ENCODE data around the gene CA10. TPM values are rescaled to one million over a fixed set of nuclear protein-coding genes. Genes with fewer than 3 reads are reported as not detected.

Gene CA10
- total and polyA plus RNA-seq, 2 experiments from 2014 or later: 0.33 TPM; not detected in 1

DNA sequence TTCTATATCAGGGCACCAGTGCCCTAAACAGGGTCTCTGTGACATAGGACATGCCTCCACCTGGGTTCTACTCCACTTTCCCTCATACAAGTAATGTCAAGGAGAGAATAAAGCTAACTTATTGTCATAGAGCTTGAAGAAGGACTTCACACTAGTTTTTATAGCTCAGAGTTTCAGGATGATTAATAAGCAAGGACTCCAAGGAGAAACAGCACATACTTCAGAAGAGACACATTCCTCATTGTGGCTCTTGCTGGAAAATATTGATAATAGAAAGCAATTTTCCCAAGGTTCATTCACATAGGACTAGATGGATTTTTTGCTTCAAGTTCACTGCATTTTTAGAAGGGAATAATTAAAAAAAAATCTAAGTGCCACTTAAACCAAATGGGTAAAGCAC is 133.3 kb downstream of the CA10 start:
- no peaks in the 10 kb centered on the region for H3K9me3 ChIP-seq (ENCODE audit: low read depth)
- H3K4me2 ChIP-seq: no peak overlapping the region
- no peak overlapping the region for H3K4me3 ChIP-seq
- no peaks in the 10 kb centered on the region for H3K27me3 ChIP-seq
- no peaks in the 10 kb centered on the region for H3K79me2 ChIP-seq
- no peak overlapping the region for H2AFZ ChIP-seq
- no peaks in the 10 kb centered on the region for H3K36me3 ChIP-seq (replicated peaks; ENCODE audit: insufficient read depth, low read depth)
- no peak for DNase-seq (ENCODE audit: low spot score)
- H3K4me1 ChIP-seq (ENCODE audit: insufficient read depth): no peaks in the 10 kb centered on the region
- no peak overlapping the region for H3K27ac ChIP-seq
- TF ChIP-seq EZH2 (IDR thresholded peaks at IDR 0.05; ENCODE audit: borderline replicate concordance): no peak
- no peak for TF ChIP-seq EZH2phosphoT487 (IDR thresholded peaks at IDR 0.05; ENCODE audit: low read depth, severe bottlenecking, unreplicated experiment)
- TF ChIP-seq, protein P1, sequence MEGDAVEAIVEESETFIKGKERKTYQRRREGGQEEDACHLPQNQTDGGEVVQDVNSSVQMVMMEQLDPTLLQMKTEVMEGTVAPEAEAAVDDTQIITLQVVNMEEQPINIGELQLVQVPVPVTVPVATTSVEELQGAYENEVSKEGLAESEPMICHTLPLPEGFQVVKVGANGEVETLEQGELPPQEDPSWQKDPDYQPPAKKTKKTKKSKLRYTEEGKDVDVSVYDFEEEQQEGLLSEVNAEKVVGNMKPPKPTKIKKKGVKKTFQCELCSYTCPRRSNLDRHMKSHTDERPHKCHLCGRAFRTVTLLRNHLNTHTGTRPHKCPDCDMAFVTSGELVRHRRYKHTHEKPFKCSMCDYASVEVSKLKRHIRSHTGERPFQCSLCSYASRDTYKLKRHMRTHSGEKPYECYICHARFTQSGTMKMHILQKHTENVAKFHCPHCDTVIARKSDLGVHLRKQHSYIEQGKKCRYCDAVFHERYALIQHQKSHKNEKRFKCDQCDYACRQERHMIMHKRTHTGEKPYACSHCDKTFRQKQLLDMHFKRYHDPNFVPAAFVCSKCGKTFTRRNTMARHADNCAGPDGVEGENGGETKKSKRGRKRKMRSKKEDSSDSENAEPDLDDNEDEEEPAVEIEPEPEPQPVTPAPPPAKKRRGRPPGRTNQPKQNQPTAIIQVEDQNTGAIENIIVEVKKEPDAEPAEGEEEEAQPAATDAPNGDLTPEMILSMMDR (IDR thresholded peaks at IDR 0.05; ENCODE audit: poor library complexity): no peak
- no peaks in the 10 kb centered on the region for H3K9me2 ChIP-seq (replicated peaks; ENCODE audit: insufficient read depth)
- H4K20me1 ChIP-seq (ENCODE audit: insufficient read depth, poor library complexity, severe bottlenecking): no peaks in the 10 kb centered on the region

DNA sequence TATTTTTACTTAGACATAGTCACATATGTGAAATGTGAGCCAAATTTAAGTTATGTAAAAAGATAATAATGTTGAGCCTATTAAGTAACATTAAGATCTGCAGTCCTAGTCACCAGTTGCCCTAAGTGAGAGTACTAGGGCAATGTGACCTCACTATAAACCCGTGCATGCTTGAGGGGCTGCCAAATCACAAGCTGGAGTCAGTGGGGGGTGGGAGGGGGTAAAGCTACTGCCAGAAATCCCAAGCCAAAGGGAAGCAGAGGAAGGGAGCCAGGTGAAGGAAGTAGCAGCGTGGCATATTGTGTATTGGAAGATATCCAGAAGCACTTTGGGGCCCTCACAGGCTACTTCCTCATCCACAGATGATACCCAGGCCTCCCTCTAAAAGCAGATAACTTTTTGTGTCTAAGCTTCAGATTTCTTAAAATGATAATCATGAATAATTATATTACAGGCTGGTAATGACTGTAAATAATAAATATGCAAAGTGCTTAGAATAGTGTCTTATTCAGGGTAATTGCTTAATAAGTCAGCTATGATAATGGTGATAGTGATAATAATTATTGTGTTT is 134.1 kb downstream of the CA10 start:
- no peaks in the 10 kb centered on the region for H3K9me3 ChIP-seq (ENCODE audit: low read depth)
- H3K27me3 ChIP-seq: no peaks in the 10 kb centered on the region
- WGBS (ENCODE audit: low lambda C conversion rate, missing lambda C conversion rate): 65% methylated on average over 2 of the region's 2 CpGs
- H3K4me2 ChIP-seq: no peak overlapping the region
- no peaks in the 10 kb centered on the region for H3K79me2 ChIP-seq
- H3K36me3 ChIP-seq (replicated peaks; ENCODE audit: insufficient read depth, low read depth): no peaks in the 10 kb centered on the region
- no peak overlapping the region for H2AFZ ChIP-seq
- TF ChIP-seq EZH2 (IDR thresholded peaks at IDR 0.05; ENCODE audit: borderline replicate concordance) (no peak), EZH2phosphoT487 (IDR thresholded peaks at IDR 0.05; ENCODE audit: low read depth, severe bottlenecking, unreplicated experiment) (no peak)
- TF ChIP-seq, protein P1 (IDR thresholded peaks at IDR 0.05; ENCODE audit: poor library complexity): no peak
- H4K20me1 ChIP-seq (ENCODE audit: insufficient read depth, poor library complexity, severe bottlenecking): no peaks in the 10 kb centered on the region
- H3K4me3 ChIP-seq: no peak overlapping the region
- H3K9me2 ChIP-seq (replicated peaks; ENCODE audit: insufficient read depth): no peaks in the 10 kb centered on the region
- H3K27ac ChIP-seq: no peak overlapping the region
- DNase-seq (ENCODE audit: low spot score): no peak
- no peaks in the 10 kb centered on the region for H3K4me1 ChIP-seq (ENCODE audit: insufficient read depth)

DNA sequence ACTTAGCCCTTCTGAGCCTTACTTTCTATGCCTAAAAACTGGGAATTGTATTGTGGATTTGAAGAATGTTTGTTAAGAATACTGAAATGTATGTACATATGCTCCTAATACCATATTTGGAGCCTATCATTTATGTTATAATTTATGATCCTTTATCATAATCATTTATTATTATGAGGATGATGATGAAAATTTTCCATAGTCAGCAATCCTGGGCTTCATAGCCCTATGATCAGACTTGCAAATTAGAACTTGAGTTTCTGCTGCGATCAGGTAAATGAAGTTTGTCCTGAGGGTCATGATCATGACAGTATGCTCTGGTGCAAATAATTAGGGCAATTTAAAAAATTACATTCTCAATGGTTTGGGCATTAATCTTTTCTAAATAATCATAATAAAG is 147.4 kb downstream of the CA10 start:
- H3K4me1 ChIP-seq (ENCODE audit: insufficient read depth): no peaks in the 10 kb centered on the region
- TF ChIP-seq, protein P1 (IDR thresholded peaks at IDR 0.05; ENCODE audit: poor library complexity): no peak
- no peaks in the 10 kb centered on the region for H3K9me2 ChIP-seq (replicated peaks; ENCODE audit: insufficient read depth)
- no peak for DNase-seq (ENCODE audit: low spot score)
- 97% methylated on average over 1 of the region's 1 CpG for WGBS (ENCODE audit: low lambda C conversion rate, missing lambda C conversion rate)
- no peak overlapping the region for H3K4me3 ChIP-seq
- H2AFZ ChIP-seq: no peak overlapping the region
- H3K4me2 ChIP-seq: no peak overlapping the region
- no peaks in the 10 kb centered on the region for H3K79me2 ChIP-seq
- no peaks in the 10 kb centered on the region for H3K36me3 ChIP-seq (replicated peaks; ENCODE audit: insufficient read depth, low read depth)
- no peaks in the 10 kb centered on the region for H3K9me3 ChIP-seq (ENCODE audit: low read depth)
- H3K27ac ChIP-seq: no peak overlapping the region
- no peaks in the 10 kb centered on the region for H4K20me1 ChIP-seq (ENCODE audit: insufficient read depth, poor library complexity, severe bottlenecking)
- H3K27me3 ChIP-seq: no peaks in the 10 kb centered on the region

DNA sequence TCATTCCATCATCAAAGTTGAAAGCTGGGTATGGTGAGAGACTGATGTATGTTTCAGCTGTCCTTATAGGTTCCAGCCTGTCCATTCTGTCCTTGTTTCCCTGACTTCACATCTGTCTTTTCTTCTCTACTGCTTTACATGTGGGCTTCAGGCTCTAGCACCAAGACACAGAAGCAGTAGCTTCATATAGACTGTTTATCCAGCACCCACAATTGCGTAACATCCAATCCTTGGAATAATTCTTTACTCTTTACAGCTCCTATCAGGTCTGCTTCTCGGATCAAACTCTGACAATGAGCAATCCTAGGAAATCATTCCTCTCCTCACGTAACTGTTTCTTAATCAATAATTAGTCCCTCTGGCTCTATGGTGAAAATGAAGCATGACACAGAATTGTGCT is 158.9 kb downstream of the CA10 start:
- Histone ChIP-seq H3K27me3 (no peaks in the 10 kb centered on the region), H3K36me3 (replicated peaks; ENCODE audit: insufficient read depth, low read depth) (no peaks in the 10 kb centered on the region), H3K9me2 (replicated peaks; ENCODE audit: insufficient read depth) (no peaks in the 10 kb centered on the region), H3K4me1 (ENCODE audit: insufficient read depth) (no peaks in the 10 kb centered on the region), H3K4me2 (no peak overlapping the region), H4K20me1 (ENCODE audit: insufficient read depth, poor library complexity, severe bottlenecking) (no peaks in the 10 kb centered on the region), H3K79me2 (no peaks in the 10 kb centered on the region), H3K27ac (no peak overlapping the region), H3K4me3 (no peak overlapping the region), H2AFZ (no peak overlapping the region), H3K9me3 (ENCODE audit: low read depth) (no peaks in the 10 kb centered on the region)
- 89% methylated on average over 3 of the region's 3 CpGs for WGBS (ENCODE audit: low lambda C conversion rate, missing lambda C conversion rate)
- no peak for TF ChIP-seq EZH2 (IDR thresholded peaks at IDR 0.05; ENCODE audit: borderline replicate concordance)
- TF ChIP-seq, protein P1 (IDR thresholded peaks at IDR 0.05; ENCODE audit: poor library complexity): no peak
- TF ChIP-seq EZH2phosphoT487 (IDR thresholded peaks at IDR 0.05; ENCODE audit: low read depth, severe bottlenecking, unreplicated experiment): no peak
- DNase-seq (ENCODE audit: low spot score): no peak
